Neuronal stem cell (in vitro differentiated cells): ENCODE results near the gene ABHD16B.

Source experiments
- DNase-seq: peaks from one replicate; pipeline ENCODE4 v3.0.0-alpha.2; 2013; ENCODE audit warnings: low spot score
- H2AFZ ChIP-seq: one replicate; pipeline ENCODE4 v1.6.1; 2013; ENCODE audit warnings: mild to moderate bottlenecking, low read length, inconsistent platforms
- H2AK5ac ChIP-seq: 2 replicates; pipeline ENCODE4 v1.6.1; 2013; ENCODE audit warnings: low read depth, mild to moderate bottlenecking, inconsistent platforms, low read length, moderate library complexity, mixed read lengths
- H2BK120ac ChIP-seq: 2 replicates; pipeline ENCODE4 v1.6.1; 2013; ENCODE audit warnings: low read depth, mild to moderate bottlenecking, inconsistent platforms, low read length, moderate library complexity, mixed read lengths
- H2BK12ac ChIP-seq: one replicate; pipeline ENCODE4 v1.6.1; 2013; ENCODE audit warnings: low read length, inconsistent platforms
- H2BK15ac ChIP-seq: 2 replicates; pipeline ENCODE4 v1.6.1; 2013; ENCODE audit warnings: mild to moderate bottlenecking, low read length, inconsistent platforms, mixed read lengths
- H2BK5ac ChIP-seq: one replicate; pipeline ENCODE4 v1.6.1; 2013; ENCODE audit warnings: inconsistent platforms, mild to moderate bottlenecking, low read length, moderate library complexity
- H3K14ac ChIP-seq: one replicate; pipeline ENCODE4 v1.6.1; 2013; ENCODE audit warnings: low read length, inconsistent platforms
- H3K18ac ChIP-seq: 2 replicates; pipeline ENCODE4 v1.6.1; 2013; ENCODE audit warnings: low read length, inconsistent platforms
- H3K23ac ChIP-seq: 2 replicates; pipeline ENCODE4 v1.6.1; 2013; ENCODE audit warnings: low read depth, mild to moderate bottlenecking, mixed read lengths, low read length, inconsistent platforms; ENCODE audit not compliant: poor library complexity
- H3K27ac ChIP-seq: replicated peaks from 3 replicates; pipeline ENCODE4 v1.5.1; 2013; ENCODE audit warnings: low read length, inconsistent platforms
- H3K27me3 ChIP-seq, 3 experiments: 2 replicates each; pipeline ENCODE4 v1.6.1; 2013; ENCODE audit warnings: low read length in 3 of 3, mild to moderate bottlenecking in 2 of 3, inconsistent platforms in 1 of 3, low read depth in 1 of 3, mixed read lengths in 1 of 3, moderate library complexity in 1 of 3; ENCODE audit not compliant: control insufficient read depth in 3 of 3, insufficient read depth in 3 of 3
- H3K36me3 ChIP-seq, 2 donors: replicated peaks in 1 of 2; 2 replicates each; pipeline ENCODE4 v1.6.1; 2013; ENCODE audit warnings: low read length in 2 of 2; ENCODE audit not compliant: control insufficient read depth in 2 of 2, insufficient read depth in 2 of 2
- H3K4ac ChIP-seq: 2 replicates; pipeline ENCODE4 v1.6.1; 2013; ENCODE audit warnings: inconsistent platforms, mild to moderate bottlenecking, low read length, moderate library complexity
- H3K4me1 ChIP-seq, 2 donors: 1 replicate in 1 of 2; 2 replicates in 1 of 2; pipeline ENCODE4 v1.6.1; 2013; ENCODE audit warnings: low read length in 2 of 2, low read depth in 1 of 2; ENCODE audit not compliant: control insufficient read depth in 2 of 2, insufficient read depth in 1 of 2
- H3K4me2 ChIP-seq: one replicate; pipeline ENCODE4 v1.6.1; 2013; ENCODE audit warnings: mild to moderate bottlenecking, low read length, inconsistent platforms; ENCODE audit not compliant: insufficient read depth, poor library complexity, severe bottlenecking
- H3K4me3 ChIP-seq, 2 donors: 2 replicates each; pipeline ENCODE4 v1.5.1; 2013; ENCODE audit warnings: low read length in 2 of 2, mild to moderate bottlenecking in 2 of 2, inconsistent platforms in 1 of 2, moderate library complexity in 1 of 2
- H3K79me1 ChIP-seq: one replicate; pipeline ENCODE4 v1.6.1; 2013; ENCODE audit warnings: low read depth, mild to moderate bottlenecking, inconsistent platforms, low read length, moderate library complexity
- H3K9ac ChIP-seq: one replicate; pipeline ENCODE4 v1.6.1; 2013; ENCODE audit warnings: mild to moderate bottlenecking, low read depth, low read length, inconsistent platforms; ENCODE audit not compliant: poor library complexity
- H3K9me3 ChIP-seq, 2 donors: replicated peaks in 1 of 2; 2 replicates each; pipeline versions ENCODE3 to v1.6.1; 2013; ENCODE audit warnings: low read length in 2 of 2, mild to moderate bottlenecking in 2 of 2, inconsistent platforms in 1 of 2, low read depth in 1 of 2, mixed read lengths in 1 of 2, moderate library complexity in 1 of 2; ENCODE audit not compliant: control insufficient read depth in 2 of 2, insufficient read depth in 1 of 2
- H4K8ac ChIP-seq: one replicate; pipeline ENCODE4 v1.6.1; 2013; ENCODE audit warnings: low read depth, mild to moderate bottlenecking, inconsistent platforms, low read length, moderate library complexity
- H4K91ac ChIP-seq: one replicate; pipeline ENCODE4 v1.6.1; 2013; ENCODE audit warnings: low read length, low read depth, mild to moderate bottlenecking, inconsistent platforms; ENCODE audit not compliant: poor library complexity
- WGBS, 2 donors: extraction: QIAGEN DNeasy Blood & Tissue Kit; methylation state at CpG; one replicate each; pipeline ENCODE4 v1.1.7; 2013; ENCODE audit warnings: missing lambda C conversion rate in 2 of 2, mixed read lengths in 1 of 2; ENCODE audit not compliant: insufficient read length in 2 of 2, insufficient replicate concordance in 1 of 2; ENCODE audit errors: extremely low coverage in 2 of 2; 5-methylcytosine and 5-hydroxymethylcytosine counted together

The ABHD16B gene

DNA sequence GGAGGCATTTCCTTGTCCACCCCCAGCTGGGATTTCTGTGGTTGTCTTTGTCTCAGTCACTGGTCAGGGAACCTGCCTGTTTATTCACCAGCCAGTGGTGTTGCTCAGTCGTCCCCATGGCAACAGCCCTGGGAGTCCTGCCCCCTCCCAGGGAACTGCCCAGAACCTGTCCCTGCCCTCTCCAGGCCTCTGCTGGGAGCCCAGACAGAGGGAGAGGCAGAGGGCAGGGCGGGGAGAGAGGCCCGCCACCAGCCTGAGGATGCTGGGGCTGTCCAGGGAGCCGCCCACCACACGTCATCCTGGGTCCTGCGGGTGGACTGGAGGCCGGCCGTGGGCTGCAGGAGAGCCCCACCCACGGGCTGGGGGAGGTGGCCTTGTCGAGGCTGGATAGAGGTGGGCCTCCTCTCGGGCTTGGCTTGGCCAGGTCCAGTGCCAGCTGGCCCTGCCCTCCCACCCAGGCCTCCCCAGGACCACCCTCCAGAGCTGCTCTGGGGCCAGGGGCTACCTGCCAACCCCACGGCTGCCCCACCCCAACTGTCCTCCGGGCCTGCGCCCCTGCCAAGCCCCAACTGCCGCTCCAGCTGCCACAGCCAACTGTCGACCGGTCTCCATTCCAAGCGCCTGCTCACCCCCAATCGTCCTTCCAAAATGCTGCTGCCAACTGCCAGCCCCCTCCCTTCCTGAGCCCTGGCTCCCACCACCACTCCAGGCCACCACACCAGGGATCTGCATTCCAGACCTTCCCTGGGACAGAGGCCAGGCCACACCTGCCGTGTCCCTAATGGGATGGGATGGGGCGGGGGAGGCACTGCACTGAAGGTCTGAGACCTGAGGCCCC lies 26.1 kb upstream of the ABHD16B start:
- H2AFZ ChIP-seq, result peak overlapping the region; percentile 76
- peak overlapping the region; percentile 25 for H3K4me2 ChIP-seq
- peak overlapping the region; percentile 54 for H3K27ac ChIP-seq
- no peaks in the 10 kb centered on the region for H3K79me1 ChIP-seq
- peak overlapping the region; percentile 98 for H2BK12ac ChIP-seq
- H4K8ac ChIP-seq, result peak overlapping the region; percentile 96
- H3K23ac ChIP-seq, result peak overlapping the region; percentile 73
- peak overlapping the region; percentile 98 for H3K18ac ChIP-seq
- DNase-seq, result peak; percentile 92
- H3K4me3 ChIP-seq, result no peak overlapping the region
- no peaks in the 10 kb centered on the region for H3K9me3 ChIP-seq
- H2BK120ac ChIP-seq, result peak overlapping the region; percentile 72
- H3K36me3 ChIP-seq, result no peaks in the 10 kb centered on the region
- peak overlapping the region; percentile 97 for H2BK5ac ChIP-seq
- peak overlapping the region; percentile 100 for H2BK15ac ChIP-seq
- H3K27me3 ChIP-seq, result peaks cover 0 to 18% (median 10%) of the 10 kb centered on the region in 3 experiments
- H3K14ac ChIP-seq, result peak overlapping the region; percentile 84
- peak overlapping the region; percentile 95 for H4K91ac ChIP-seq
- H3K4me1 ChIP-seq, result peaks cover 13 to 22% of the 10 kb centered on the region in 2 donors
- no CpG with 5 or more reads among the region's 21 CpGs for WGBS, 2 donors
- peak overlapping the region; percentile 84 for H3K9ac ChIP-seq
- H3K4ac ChIP-seq, result peak overlapping the region; percentile 98
- H2AK5ac ChIP-seq, result peak overlapping the region; percentile 100

DNA sequence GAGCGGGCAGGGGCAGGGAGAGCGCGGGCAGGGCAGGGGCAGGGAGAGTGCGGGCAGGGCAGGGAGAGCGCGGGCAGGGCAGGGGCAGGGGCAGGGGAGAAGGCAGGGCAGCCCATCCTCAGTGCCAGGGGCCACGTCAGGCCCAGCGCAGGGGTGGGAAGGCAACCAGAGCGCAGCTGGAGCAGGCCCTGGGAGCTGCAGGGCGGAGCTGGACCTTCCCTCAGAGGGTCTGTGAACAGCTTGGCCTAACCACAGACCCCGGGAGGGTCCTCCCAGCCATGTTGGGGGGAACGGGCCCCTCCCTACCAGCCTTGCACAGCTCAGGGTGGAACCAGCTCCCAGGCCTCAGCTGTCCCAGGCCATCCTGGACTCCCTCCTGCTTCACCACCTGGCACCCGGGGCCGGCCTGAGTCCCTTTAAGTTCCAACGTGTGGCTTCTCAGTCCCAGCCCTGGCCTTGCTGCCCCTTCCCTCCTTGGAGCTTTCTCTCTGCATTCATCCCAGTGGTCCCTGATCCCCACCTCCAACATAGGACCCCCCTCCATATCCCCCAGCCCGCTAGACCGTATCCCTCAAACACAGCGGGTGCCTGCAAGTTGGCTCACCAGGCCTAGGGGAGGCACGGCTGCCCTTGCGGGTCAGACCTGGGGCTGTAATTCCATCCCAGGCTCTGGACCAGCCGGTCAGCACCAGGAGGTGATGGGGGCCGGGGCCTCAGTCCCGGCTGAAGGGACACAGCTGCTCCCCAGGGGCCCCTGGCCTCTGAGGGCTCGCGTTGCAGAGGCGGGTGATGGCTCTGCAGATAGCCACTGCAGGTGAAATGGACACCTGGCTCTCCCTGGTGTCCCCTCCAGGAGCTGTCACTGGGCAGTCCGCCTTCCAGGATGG lies 24.6 kb upstream of the ABHD16B start:
- peak overlapping the region; percentile 87 for H2BK5ac ChIP-seq
- WGBS, 2 donors, result no CpG with 5 or more reads among the region's 27 CpGs
- DNase-seq, result no peak
- H3K36me3 ChIP-seq, result no peaks in the 10 kb centered on the region
- peak overlapping the region; percentile 63 for H2BK12ac ChIP-seq
- H3K27me3 ChIP-seq, result peaks cover 0 to 14% (median 7%) of the 10 kb centered on the region in 3 experiments
- no peaks in the 10 kb centered on the region for H3K9me3 ChIP-seq
- peak overlapping the region; percentile 44 for H3K9ac ChIP-seq
- H2BK120ac ChIP-seq, result no peak overlapping the region
- H2BK15ac ChIP-seq, result peak overlapping the region; percentile 87
- no peak overlapping the region for H3K27ac ChIP-seq
- peak overlapping the region; percentile 69 for H2AFZ ChIP-seq
- H3K18ac ChIP-seq, result peak overlapping the region; percentile 91
- H4K8ac ChIP-seq, result peak overlapping the region; percentile 17
- no peak overlapping the region for H3K23ac ChIP-seq
- peak overlapping the region; percentile 53 for H2AK5ac ChIP-seq
- H3K14ac ChIP-seq, result peak overlapping the region; percentile 63
- H4K91ac ChIP-seq, result no peak overlapping the region
- H3K4me3 ChIP-seq, result no peak overlapping the region
- H3K4ac ChIP-seq, result peak overlapping the region; percentile 26
- H3K79me1 ChIP-seq, result no peaks in the 10 kb centered on the region
- H3K4me2 ChIP-seq, result no peak overlapping the region
- peaks cover 13 to 22% of the 10 kb centered on the region in 2 donors for H3K4me1 ChIP-seq

DNA sequence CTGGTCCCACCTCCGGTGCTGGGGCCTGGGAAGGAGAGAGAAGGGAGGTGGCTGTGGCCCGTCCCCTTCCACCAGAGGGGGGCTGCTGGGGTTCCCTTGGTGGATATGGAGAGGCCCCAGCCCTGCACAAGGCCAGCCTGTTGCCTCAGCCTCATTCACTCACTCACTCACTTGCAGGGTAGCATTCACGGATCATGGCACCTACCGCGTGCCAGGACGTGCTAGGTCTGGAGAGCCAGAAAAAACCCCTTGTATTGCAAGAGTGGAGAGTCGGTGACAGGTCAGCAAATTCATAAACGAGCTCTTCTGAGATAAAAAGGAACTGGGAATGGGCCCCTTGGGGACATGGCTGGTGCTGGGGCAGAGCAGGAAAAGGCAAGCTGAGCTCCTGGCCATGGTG lies 23.8 kb upstream of the ABHD16B start:
- Histone ChIP-seq H3K9me3 (no peaks in the 10 kb centered on the region), H3K18ac (peak overlapping the region; percentile 76), H4K8ac (peak overlapping the region; percentile 17), H2BK15ac (peak overlapping the region; percentile 87), H2BK5ac (peak overlapping the region; percentile 87), H2BK12ac (peak overlapping the region; percentile 63), H3K14ac (no peak overlapping the region), H4K91ac (no peak overlapping the region), H3K79me1 (no peaks in the 10 kb centered on the region), H3K36me3 (no peaks in the 10 kb centered on the region), H3K4me3 (no peak overlapping the region), H3K23ac (no peak overlapping the region), H2AFZ (no peak overlapping the region), H3K27ac (no peak overlapping the region), H3K4me1 (peaks cover 13 to 22% of the 10 kb centered on the region in 2 donors), H3K27me3 (peaks cover 0 to 6% (median 0%) of the 10 kb centered on the region in 3 experiments), H3K9ac (no peak overlapping the region), H3K4ac (no peak overlapping the region), H3K4me2 (no peak overlapping the region), H2AK5ac (peak overlapping the region; percentile 53), H2BK120ac (no peak overlapping the region)
- WGBS, 2 donors, result no CpG with 5 or more reads among the region's 8 CpGs
- no peak for DNase-seq
